B cell (primary cell): Measurements from ENCODE around the gene ELOVL3.

Source experiments
- CTCF ChIP-seq: fragments of 200-600 bp; IDR thresholded peaks from one replicate; pipeline ENCODE4 v1.8.0; 2022; ENCODE audit warnings: antibody characterized with exemption, mild to moderate bottlenecking
- EZH2 ChIP-seq: IDR thresholded peaks from 2 replicates; pipeline ENCODE4 v1.6.1; 2012; ENCODE audit warnings: borderline replicate concordance, low read depth, mild to moderate bottlenecking, moderate library complexity, low read length; ENCODE audit not compliant: insufficient read depth, poor library complexity, severe bottlenecking

- TF ChIP-seq CTCF (no peak), EZH2 (no peak)
These were observed 11.7 kb downstream of the ELOVL3 start for GRCh38 chr10:102237711-102238252.
